Neural cell (in vitro differentiated cells): ENCODE data around the gene SERPINA6. TPM values are rescaled to one million over a fixed set of nuclear protein-coding genes. Genes with fewer than 3 reads are reported as not detected.

Experiments
- H2AFZ ChIP-seq: fragments of 200-600, 300-800 bp; sonication (generic), shearing (Covaris generic); 2 replicates; pipeline ENCODE4 v1.6.0; 2014; ENCODE audit warnings: low read depth, mild to moderate bottlenecking, antibody characterized with exemption, low read length, moderate library complexity
- H3F3A ChIP-seq: fragments of 200-600 bp; shearing (Covaris generic); 2 replicates; pipeline ENCODE4 v1.6.1; 2016; ENCODE audit warnings: mild to moderate bottlenecking, moderate library complexity, mixed read lengths, antibody characterized with exemption, low read length; ENCODE audit not compliant: insufficient read depth, poor library complexity, severe bottlenecking
- H3K27ac ChIP-seq: fragments of 200-600, 300-800 bp; sonication (generic), shearing (Covaris generic); 2 replicates; pipeline ENCODE4 v1.5.1; 2014; ENCODE audit warnings: mild to moderate bottlenecking, low read length, moderate library complexity
- H3K27me3 ChIP-seq: fragments of 300-800, 200-600 bp; sonication (generic), shearing (Covaris generic); 2 replicates; pipeline ENCODE4 v1.6.0; 2014; ENCODE audit warnings: mild to moderate bottlenecking, low read depth, low read length, moderate library complexity; ENCODE audit not compliant: insufficient read depth
- H3K36me3 ChIP-seq: fragments of 300-800, 200-600 bp; sonication (generic), shearing (Covaris generic); 2 replicates; pipeline ENCODE4 v1.5.1; 2014; ENCODE audit warnings: mild to moderate bottlenecking, antibody characterized with exemption, low read length, moderate library complexity; ENCODE audit not compliant: insufficient read depth
- H3K4me2 ChIP-seq: fragments of 300-800, 200-600 bp; sonication (generic), shearing (Covaris generic); 2 replicates; pipeline ENCODE4 v1.6.0; 2014; ENCODE audit warnings: mild to moderate bottlenecking, low read length
- H3K4me3 ChIP-seq: fragments of 300-800, 200-600 bp; sonication (generic), shearing (Covaris generic); 2 replicates; pipeline ENCODE4 v1.5.1; 2014; ENCODE audit warnings: mild to moderate bottlenecking, low read length, moderate library complexity
- H3K79me2 ChIP-seq: fragments of 200-600 bp; shearing (Covaris generic); replicated peaks from 2 replicates; pipeline ENCODE4 v1.6.0; 2014; ENCODE audit warnings: mild to moderate bottlenecking, low read length, moderate library complexity; ENCODE audit not compliant: insufficient read depth
- H3K9ac ChIP-seq: fragments of 300-800, 200-600 bp; sonication (generic), shearing (Covaris generic); 2 replicates; pipeline ENCODE4 v1.6.1; 2016; ENCODE audit warnings: mild to moderate bottlenecking, low read length, mixed read lengths
- H3K9me2 ChIP-seq: fragments of 200-600 bp; shearing (Covaris generic); 2 replicates; pipeline ENCODE4 v1.6.1; 2016; ENCODE audit warnings: mild to moderate bottlenecking, low read length, mixed read lengths; ENCODE audit not compliant: insufficient read depth
- H3K9me3 ChIP-seq: fragments of 200-600, 300-800 bp; sonication (generic), shearing (Covaris generic); 2 replicates; pipeline ENCODE4 v1.6.1; 2016; ENCODE audit warnings: mild to moderate bottlenecking, mixed run types, low read length, moderate library complexity, mixed read lengths
- H4K20me1 ChIP-seq: fragments of 200-600 bp; shearing (Covaris generic); 2 replicates; pipeline ENCODE4 v1.6.1; 2016; ENCODE audit warnings: mild to moderate bottlenecking, mixed run types; ENCODE audit not compliant: insufficient read depth
- CTCF ChIP-seq: fragments of 450-650 bp; IDR thresholded peaks from 2 replicates; pipeline ENCODE4 v1.5.1; 2014; ENCODE audit warnings: antibody characterized with exemption, mild to moderate bottlenecking, moderate library complexity; ENCODE audit not compliant: poor library complexity, severe bottlenecking
- EP300 ChIP-seq: fragments of 450-650 bp; conservative IDR thresholded peaks from 2 replicates; pipeline ENCODE4 v1.6.1; 2014; ENCODE audit warnings: antibody characterized with exemption, mild to moderate bottlenecking, moderate library complexity; ENCODE audit not compliant: poor library complexity, severe bottlenecking
- EZH2 ChIP-seq: fragments of 200-600, 300-800 bp; shearing (Covaris generic), sonication (generic); IDR thresholded peaks from 2 replicates; pipeline ENCODE4 v1.6.1; 2014; ENCODE audit warnings: antibody characterized with exemption, low read length, borderline replicate concordance, mild to moderate bottlenecking; ENCODE audit not compliant: insufficient read depth, poor library complexity, severe bottlenecking
- MXI1 ChIP-seq: fragments of 450-650 bp; conservative IDR thresholded peaks from 2 replicates; pipeline ENCODE4 v1.6.1; 2014; ENCODE audit warnings: antibody characterized with exemption, mild to moderate bottlenecking; ENCODE audit not compliant: poor library complexity, severe bottlenecking
- POLR2AphosphoS5 ChIP-seq: IDR thresholded peaks from 2 replicates; pipeline ENCODE4 v1.6.1; 2012
- RAD21 ChIP-seq: fragments of 450-650 bp; conservative IDR thresholded peaks from 2 replicates; pipeline ENCODE4 v1.6.1; 2014; ENCODE audit warnings: antibody characterized with exemption, mild to moderate bottlenecking, moderate library complexity
- REST ChIP-seq: IDR thresholded peaks from 2 replicates; pipeline ENCODE4 v1.6.1; 2012; ENCODE audit warnings: borderline replicate concordance
- SMC3 ChIP-seq: fragments of 450-650 bp; conservative IDR thresholded peaks from 2 replicates; pipeline ENCODE4 v1.6.1; 2014; ENCODE audit warnings: antibody characterized with exemption, mild to moderate bottlenecking, moderate library complexity; ENCODE audit not compliant: poor library complexity
- TAF1 ChIP-seq: IDR thresholded peaks from 2 replicates; pipeline ENCODE4 v1.6.1; 2012; ENCODE audit warnings: low read depth
- polyA plus RNA-seq: library from polyadenylated mRNA; depleted of rRNA; stranded (reverse); fragments of >200 nt; gene quantifications from 2 replicates; pipeline ENCODE4 v1.2.3, GENCODE V29; 2014

The SERPINA6 gene
- polyA plus RNA-seq, 1 donor from 2014 or later: not detected

- TF ChIP-seq REST: no peak
Measured at GRCh38 chr14:94329857-94330256, 6.7 kb upstream of the SERPINA6 start (continued).

GRCh38 chr14:94328196-94328595 is 5.1 kb upstream of the SERPINA6 start:
- Histone ChIP-seq H2AFZ (no peak overlapping the region), H4K20me1 (no peaks in the 10 kb centered on the region), H3K27me3 (no peaks in the 10 kb centered on the region), H3K9me3 (no peaks in the 10 kb centered on the region), H3K79me2 (no peaks in the 10 kb centered on the region), H3K4me3 (no peak overlapping the region), H3K4me2 (no peak overlapping the region), H3K9ac (no peak overlapping the region), H3K36me3 (no peaks in the 10 kb centered on the region), H3K27ac (no peak overlapping the region), H3F3A (no peaks in the 10 kb centered on the region), H3K9me2 (no peaks in the 10 kb centered on the region)
- TF ChIP-seq SMC3 (no peak), CTCF (no peak), REST (no peak), RAD21 (no peak), TAF1 (no peak), POLR2AphosphoS5 (no peak), EP300 (no peak), EZH2 (no peak), MXI1 (no peak)
